Measurements from ENCODE around the gene FEV.

FEV gene

GRCh38 chr2:218981881-218982585 is 3.0 kb downstream of the FEV start:
- no peak overlapping the region for H3K4me3 ChIP-seq (ENCODE audit: low read length)
- DNase-seq (ENCODE audit: low read depth), result no peak
- TF ChIP-seq CTCF (conservative IDR thresholded peaks at IDR 0.05; ENCODE audit: low read depth, low read length), result no peak

GRCh38 chr2:218981390-218981880 is 3.5 kb downstream of the FEV start:
- peak; percentile 7 for TF ChIP-seq CTCF (conservative IDR thresholded peaks at IDR 0.05; ENCODE audit: low read depth, low read length)
- DNase-seq (ENCODE audit: low read depth), result no peak
- H3K4me3 ChIP-seq (ENCODE audit: low read length), result no peak overlapping the region

- H3K4me3 ChIP-seq (ENCODE audit: low read length), result no peak overlapping the region
- no peak for DNase-seq (ENCODE audit: low read depth)
- peak; percentile 6 for TF ChIP-seq CTCF (conservative IDR thresholded peaks at IDR 0.05; ENCODE audit: low read depth, low read length)
These were observed 4.1 kb downstream of the FEV start for GRCh38 chr2:218980735-218981389.

- TF ChIP-seq CTCF (conservative IDR thresholded peaks at IDR 0.05; ENCODE audit: low read depth, low read length), result peak; percentile 88
- no peak for DNase-seq (ENCODE audit: low read depth)
- H3K4me3 ChIP-seq (ENCODE audit: low read length), result peak overlapping the region; percentile 20
These were observed 4.9 kb downstream of the FEV start for GRCh38 chr2:218979846-218980734.

GRCh38 chr2:218975060-218975777 is 9.8 kb downstream of the FEV start:
- TF ChIP-seq CTCF (conservative IDR thresholded peaks at IDR 0.05; ENCODE audit: low read depth, low read length), result no peak
- H3K4me3 ChIP-seq (ENCODE audit: low read length), result no peak overlapping the region

GRCh38 chr2:218970894-218971293 is 14.1 kb downstream of the FEV start:
- no peak for DNase-seq (ENCODE audit: low read depth)
- H3K4me3 ChIP-seq (ENCODE audit: low read length), result no peak overlapping the region
- TF ChIP-seq CTCF (conservative IDR thresholded peaks at IDR 0.05; ENCODE audit: low read depth, low read length), result no peak

More at GRCh38 chr2:218975060-218975777, 9.8 kb downstream of the FEV start:
- DNase-seq (ENCODE audit: low read depth), result no peak

Measured in retinal pigment epithelial cell (primary cell).